NCI-H1417 treated with DMSO at 0.1 percent for 48 hours (cell line): Measurements from ENCODE around the gene PCGF3.
"Not testable (repeated sequence)": the region's sequence is repeated elsewhere in the genome, so short reads cannot be mapped to it uniquely, and the experiment has no call there.

Source experiments
- DNase-seq: peaks from one replicate; lab custom pipeline; 2025; lab: John Stamatoyannopoulos, UW

PCGF3 gene

DNA sequence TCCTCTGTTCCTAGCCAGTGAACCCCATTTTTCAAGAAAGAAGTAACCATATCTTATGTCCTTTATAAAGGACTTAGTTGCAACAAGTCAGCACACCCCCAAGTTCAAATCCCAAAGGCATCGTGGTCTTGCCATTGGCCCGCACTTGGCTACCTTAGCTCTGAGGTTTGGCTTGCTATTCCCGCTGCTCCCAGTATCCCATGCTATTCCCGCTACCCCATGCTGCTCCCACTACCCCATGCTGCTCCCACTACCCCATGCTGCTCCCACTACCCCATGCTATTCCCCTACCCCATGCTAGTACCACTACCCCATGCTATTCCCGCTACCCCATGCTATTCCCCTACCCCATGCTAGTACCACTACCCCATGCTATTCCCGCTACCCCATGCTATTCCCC is 37.4 kb upstream of the PCGF3 start:
- not testable (repeated sequence) for DNase-seq

DNA sequence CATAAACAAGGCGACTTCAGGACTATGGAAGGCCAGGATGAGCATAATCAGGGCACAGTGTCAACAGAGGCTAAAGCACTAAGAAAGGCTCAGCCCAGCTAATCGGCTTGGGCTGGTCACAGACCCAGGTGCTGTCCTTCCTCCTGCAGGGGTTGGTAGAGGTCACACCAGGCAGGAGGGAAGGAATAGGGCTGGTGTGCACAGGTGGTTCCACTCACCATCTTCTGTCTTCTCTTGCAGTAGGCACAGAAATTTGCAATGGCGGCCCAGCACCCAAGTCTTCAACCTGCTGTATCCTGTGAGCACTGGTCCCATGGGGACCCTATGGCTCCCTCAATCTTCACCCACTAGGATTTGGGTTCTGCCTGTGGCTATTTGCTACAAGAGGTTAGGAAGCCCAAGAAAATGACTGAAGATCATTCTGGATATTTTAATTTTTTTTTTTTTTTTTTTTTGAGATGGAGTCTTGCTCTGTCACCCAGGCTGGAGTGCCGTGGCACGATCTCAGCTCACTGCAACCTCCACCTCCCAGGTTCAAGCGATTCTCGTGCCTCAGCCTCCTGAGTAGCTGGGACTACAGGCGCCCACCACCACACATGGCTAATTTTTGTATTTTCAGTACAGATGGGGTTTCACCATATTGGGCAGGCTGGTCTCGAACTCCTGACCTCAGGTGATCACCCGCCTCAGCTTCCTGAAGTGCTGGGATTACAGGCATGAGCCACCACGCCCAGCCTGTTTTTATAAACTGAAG is 35.6 kb upstream of the PCGF3 start:
- DNase-seq: not testable (repeated sequence)

DNA sequence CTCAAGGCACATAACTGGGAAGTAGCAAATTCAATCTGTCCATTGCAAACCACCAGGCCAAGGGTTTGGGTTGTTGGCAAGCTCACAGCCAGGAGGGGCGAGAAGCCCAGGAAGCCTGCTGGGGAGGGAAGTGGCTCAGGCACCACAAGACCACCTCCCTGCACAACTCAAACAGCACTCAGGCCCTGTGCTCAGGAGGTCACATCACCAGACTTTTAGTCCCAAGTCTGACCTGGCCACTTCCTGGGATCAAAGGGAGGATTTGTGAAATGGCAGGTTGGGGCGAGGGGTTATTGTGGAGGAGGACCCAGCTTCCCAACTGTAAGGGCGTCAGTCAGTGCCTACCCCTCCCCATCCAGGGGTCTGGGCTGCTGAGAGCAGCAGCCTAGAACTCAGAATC is 33.9 kb upstream of the PCGF3 start:
- DNase-seq: no peak

DNA sequence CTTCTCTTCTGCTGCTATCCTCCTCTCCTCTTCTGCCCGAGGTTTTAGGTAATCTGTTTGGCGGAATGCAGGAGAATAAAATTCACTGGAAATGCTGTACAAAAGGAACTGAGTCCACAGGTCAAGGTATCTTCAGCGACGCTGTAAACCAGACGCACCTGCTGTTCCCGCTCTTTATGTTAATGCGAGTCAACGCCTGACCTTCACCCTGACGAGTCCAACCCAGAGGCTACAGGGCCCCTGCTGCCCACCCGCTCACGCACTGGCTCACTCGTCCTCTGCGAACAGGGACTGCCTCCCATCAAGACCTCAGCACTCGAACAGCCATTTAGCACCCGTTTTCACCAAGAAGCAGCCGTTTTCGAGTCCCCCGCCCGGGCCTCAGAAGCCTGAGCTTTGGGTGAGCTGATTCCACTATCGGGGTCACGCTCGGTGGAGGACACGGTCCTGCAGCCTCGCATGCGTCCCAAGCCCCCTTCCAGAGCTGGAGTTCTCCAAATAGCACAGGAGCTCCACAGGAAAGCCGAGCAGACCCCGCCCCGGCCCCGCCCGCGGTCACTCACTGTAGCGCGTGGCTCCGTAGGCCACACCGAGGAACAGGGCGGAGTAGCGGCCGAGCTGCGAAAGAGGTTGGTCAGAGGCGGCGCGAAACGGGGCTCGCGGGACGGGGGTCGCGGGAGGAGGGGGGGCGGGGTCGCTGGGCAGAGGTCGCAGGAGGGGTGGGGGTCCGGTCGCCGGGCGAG is 32.1 kb upstream of the PCGF3 start:
- DNase-seq: no peak

DNA sequence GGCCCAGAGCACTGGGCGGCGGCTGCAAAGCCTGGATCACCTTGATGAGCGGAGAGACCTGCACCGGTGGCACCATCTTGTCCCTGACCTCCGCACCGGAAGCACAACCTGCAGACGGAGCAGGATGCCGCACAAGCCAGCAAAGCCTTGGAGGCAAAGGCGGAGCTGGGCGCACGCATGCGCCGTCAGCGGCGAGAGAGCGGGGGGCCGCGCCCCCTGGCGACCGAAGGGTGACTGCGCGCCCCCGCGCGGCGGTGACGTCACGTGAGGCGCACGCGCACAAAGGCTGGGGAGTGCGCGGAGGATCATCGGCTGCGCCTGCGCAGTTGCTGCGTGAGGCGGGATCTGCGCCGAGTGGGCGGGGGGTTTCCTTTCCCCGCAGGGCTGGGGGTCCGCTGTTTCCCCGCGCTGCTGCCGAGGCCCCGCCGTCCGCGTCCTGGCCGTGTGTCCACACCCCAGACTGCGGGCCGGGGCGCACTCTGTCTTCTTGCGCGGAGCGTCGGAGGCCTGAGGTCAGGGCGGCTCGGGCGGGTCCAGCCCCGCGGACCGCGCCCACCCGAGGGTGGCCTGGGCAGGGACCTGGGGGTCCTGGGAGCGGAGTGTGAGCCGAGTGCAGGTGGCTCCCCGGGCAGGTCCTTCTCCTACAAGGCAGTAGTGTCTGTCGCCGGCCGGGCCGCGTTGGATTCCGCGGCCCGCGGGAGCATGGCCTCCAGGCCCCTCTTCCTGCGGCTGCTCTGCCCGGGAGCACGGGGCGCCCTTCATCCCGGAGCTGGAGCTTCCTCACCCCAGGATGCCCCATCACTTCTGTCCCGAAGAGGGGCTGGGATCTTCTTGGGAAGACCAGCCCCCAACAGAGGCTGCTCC is 31.2 kb upstream of the PCGF3 start, which contains the start of the genes ATP5ME and MYL5:
Gene ATP5ME (minus strand): TSS at position 105 of the 864 bp plus-strand sequence. CDS start 29 bp downstream, at position 76.
Gene MYL5 (plus strand): TSS at position 371 of the 864 bp plus-strand sequence. CDS start 3,485 bp downstream, outside the sequence.
- DNase-seq: peak; percentile 59

DNA sequence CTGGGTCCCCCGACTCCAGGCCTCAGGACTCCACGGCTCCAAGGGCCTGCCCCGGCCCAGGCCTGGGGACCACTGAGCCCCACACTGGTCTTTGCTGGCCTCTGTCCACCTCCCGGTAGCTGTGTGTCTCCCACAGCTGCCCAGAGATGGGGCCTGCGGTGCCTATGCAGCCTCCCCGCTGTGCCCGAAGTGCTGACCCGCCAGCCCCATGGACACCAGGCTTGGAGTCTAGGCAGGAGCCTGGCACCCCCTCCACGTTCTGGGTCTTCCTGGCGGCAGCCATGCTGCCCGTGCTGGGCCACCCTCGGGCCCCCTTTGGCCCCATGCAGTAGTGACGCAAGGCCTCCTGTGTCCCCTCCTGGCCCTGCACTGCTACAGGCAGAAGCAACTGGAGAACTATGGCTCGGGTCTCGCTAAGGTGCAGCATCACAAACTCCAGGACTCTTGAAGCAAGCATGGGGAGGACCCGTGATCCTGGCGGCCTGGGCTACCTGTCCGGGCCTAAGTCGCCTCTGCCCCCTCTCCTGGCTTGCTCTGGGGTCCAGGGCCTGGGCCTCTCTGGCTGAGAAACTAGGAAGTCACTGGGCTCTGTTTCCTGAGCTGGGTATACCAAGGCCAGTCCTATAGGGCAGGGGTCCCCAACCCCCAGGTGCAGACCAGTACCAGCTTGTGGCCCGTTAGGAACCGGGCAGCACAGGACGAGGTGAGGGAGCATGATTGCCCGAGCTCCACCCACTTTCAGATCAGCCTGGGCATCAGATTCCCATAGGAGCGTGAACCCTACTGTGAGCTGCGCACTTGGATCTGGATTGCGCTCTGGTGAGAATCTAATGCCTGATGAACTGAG is 30.4 kb upstream of the PCGF3 start:
- DNase-seq: no peak

DNA sequence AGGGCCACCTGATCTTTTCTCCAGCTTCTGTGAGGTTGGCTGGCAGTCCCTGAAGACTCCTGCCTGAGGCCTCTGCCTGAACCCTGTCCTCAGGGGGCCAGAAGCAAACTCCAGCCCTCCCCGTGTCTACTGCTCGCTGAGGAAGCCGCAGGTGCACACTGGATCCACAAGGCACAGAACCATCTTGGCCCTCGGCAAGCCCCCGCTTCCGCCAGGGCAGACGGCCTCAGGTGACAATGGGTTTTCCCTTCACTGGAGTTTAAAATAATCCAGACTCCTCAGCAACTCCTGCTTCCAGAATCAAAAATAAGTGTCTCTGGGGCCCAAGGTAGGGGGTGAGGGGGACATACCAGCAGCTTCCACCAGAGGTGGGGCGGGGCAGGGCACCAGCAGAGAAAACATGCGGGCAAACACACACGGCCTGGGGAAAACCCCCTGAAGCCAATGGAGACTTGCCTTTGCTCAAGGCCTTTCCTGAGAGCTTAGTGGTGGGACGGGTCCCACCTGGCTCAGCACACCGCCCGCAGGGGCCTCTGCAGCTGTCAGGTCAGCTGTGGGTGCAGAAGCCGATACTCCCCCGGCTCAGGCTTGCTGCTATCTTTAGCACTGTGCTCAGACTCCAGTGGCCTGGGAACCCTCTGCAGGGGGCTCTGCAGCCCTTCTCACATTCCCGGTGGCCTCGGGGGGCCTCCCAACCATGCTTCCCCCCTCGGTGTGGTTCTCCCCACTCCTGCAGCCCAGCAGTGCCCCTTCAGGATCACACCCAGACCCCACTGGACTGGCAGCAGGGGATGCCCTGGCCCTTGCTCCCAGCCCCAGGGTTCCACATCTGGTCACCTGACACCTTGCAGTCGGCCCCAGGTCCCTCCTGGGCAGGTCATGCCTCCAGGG is 29.4 kb upstream of the PCGF3 start:
- no peak for DNase-seq

DNA sequence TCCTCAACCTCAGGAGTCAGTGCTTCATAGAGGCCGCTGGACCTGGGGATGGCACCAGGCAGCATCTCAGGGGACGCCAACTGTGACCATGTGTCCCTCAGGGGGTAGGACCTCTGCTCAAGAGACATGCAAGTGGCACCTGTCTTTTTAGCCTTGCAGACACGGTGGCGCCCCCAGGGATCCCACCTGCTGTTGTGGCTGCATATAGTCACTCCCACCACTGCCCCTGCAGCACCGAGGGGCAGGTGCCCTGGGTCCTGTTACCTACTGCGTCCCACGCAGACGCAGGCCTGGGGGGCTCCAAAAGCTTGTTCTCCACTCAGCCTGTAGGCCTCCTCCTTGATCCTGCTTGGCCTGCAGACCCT is 28.8 kb upstream of the PCGF3 start:
- no peak for DNase-seq

DNA sequence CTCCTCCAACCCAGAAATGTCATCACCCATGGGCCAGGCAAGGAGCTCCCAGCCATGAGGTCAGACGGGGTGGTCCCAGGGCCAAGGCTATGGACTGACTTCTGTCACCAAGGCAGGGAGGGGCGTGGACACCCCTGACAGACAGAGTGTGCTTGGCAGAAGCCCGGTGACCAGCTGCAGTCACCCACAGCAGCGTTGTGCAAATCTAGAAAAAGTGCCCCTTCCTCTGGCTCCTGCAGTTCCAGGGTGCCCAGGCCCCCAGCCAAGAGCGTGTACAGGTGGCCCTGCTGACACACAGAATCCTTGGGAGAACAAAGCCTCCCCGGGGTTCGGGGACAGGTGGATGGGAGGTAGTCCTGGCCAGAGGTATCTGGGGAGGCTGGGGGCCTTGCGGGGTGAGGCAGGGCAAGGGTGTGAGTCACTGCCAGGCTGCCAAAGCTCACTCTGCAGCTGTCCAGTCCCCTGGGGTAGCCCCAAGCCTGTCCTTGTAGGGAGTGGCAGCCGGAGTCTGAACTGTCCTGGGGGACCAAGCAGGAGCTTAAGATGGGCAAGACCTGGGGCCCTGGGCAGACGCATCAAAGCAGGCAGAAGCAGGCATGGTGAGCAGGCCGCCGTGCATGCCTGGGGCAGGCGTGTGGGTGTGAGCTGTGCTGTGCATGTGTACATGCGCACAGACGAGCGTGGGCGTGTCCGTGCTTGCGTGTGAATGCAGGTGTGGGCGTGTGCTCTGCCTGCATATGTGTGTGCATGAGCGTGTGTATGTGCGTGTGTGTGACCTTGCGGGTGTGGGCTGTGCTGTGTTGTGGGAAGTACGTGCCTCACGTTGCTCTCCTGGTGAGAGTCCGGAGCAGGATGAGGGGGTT is 28.0 kb upstream of the PCGF3 start:
- no peak for DNase-seq

DNA sequence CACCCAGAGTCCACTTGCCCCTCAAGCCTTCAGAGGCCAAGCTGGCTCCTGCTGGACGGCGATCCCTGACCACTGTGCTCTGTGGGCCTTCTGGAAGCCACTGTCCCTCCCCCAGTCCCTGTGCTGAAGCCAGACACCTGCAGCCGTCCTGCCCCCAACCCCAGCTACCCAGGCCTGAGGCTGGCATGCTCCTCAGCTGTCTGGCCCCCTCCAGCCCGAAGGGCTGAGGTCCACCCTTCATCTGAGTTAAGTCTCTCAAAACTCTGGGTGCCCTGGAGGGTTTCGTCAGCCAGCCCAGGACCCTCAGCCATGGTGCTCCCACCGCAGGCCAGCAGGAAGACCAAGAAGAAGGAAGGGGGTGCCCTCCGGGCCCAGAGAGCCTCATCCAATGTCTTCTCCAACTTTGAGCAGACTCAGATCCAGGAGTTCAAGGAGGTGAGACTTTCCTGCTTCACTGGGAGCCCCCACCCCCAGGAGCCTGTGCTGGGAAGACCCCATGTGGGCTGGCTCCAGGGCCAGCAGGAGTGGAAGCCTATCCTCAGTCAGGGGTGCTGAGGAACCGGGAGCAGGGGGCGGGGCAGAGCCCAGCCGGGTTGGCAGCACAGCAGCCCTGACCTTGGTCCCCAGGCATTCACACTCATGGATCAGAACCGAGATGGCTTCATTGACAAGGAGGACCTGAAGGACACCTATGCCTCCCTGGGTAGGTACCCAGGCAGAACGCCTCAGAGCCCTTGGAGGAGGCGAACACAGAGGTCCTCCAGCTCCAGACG is 27.1 kb upstream of the PCGF3 start:
- DNase-seq: no peak

DNA sequence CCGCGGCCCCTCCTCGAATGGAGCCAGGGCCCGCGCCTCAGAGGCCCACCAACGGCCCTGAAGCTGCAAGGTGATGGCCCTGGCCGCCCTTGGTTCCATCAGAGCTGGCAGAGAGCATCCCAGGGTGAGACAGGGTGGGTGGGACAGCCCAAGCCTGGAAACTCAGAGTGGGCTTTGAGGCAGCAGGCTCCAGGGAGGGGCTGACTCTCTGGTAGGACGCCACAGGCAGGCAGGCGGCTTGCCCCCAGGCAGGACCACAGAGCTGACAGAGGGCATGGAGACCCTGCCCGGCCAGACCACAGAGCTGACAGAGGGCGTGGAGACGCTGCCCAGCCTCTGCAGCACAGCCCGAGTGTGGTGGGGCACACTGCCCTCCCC is 26.5 kb upstream of the PCGF3 start:
- no peak for DNase-seq

DNA sequence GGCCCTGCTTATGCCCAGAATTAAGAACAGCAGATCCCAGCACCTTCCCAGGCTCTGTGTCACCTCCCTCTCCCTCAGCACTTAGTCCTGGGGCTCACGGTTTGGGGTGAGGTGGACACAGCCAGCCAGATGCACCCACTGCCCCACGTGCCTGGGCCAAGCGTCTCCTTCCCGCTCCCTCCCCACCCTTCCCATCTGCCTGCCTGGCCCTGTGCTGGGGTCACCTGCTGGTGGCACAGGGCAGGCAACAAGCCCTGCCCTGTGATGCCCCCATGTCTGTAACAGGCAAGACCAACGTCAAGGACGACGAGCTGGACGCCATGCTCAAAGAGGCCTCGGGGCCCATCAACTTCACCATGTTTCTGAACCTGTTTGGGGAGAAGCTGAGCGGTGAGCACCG is 26.0 kb upstream of the PCGF3 start:
- no peak for DNase-seq

DNA sequence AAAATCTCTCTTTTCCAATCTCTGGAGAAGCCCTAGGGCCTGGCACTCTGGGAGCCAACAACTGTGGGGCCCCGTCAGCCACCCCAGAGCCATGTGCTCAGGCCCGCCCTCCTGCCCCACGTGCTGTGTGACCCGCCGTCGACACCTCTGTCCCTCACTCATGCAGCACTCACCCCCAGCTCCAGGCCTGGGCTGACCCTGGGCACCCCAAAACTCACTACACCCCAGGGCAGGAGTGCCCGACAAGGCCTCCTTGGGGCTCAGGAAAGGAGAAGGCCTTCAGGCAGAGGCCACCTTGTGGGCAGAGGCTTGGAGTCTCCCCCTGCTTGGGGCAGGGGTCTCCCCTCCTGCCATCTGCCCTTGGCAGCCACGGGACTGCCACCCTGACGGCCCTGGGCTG is 25.5 kb upstream of the PCGF3 start:
- DNase-seq: no peak

DNA sequence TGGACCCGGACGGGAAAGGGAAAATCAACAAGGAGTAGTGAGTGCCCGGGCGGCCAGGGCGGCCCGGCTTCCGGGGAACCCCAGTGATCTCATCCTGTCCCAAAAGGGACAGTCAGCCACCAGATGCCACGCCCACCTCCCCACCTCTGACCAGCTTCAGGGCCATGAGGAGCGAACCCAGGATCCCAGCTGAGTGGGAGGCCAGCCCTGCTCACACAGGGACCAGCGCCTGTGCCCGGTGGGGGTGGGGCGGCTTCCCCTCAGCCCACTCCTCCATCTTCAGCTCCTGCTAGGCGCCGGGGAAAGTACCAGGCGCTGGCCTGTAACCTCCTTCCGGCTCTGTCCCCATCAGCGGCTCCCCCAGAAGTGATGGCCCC is 25.1 kb upstream of the PCGF3 start:
- no peak for DNase-seq

DNA sequence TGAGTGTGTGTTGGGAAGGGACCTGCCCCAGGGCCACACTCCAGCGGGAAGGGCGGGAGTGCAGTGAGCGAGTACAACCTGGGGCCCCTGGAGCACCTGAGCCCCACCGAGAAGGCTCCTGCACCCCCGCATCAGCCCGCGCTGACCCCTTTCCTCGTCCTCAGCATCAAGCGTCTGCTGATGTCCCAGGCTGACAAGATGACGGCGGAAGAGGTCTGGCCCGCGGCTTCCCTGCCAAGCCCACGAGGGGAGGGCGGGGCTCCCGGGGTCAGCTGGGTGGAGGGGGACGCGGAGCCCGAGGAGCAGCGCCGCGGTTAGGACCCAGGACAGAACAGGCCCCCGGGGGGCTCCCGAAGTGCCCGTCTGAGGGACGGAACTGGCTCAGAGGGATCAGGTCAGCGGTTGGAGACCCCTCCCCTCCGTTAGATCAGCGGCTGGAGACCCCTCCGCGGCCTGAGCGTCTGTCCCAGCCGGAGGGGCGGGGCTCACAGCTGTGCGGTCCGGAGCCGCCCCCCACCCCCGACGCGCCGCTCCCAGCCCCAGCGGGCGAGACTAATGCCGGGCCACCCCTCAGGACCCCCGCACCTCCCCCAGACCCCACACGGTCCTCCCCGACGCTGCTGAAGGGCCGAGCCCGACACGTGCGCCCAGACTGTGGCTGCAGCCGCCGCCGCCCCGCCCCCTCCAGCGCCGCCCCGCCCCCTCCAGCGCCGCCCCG is 24.5 kb upstream of the PCGF3 start:
- no peak for DNase-seq

DNA sequence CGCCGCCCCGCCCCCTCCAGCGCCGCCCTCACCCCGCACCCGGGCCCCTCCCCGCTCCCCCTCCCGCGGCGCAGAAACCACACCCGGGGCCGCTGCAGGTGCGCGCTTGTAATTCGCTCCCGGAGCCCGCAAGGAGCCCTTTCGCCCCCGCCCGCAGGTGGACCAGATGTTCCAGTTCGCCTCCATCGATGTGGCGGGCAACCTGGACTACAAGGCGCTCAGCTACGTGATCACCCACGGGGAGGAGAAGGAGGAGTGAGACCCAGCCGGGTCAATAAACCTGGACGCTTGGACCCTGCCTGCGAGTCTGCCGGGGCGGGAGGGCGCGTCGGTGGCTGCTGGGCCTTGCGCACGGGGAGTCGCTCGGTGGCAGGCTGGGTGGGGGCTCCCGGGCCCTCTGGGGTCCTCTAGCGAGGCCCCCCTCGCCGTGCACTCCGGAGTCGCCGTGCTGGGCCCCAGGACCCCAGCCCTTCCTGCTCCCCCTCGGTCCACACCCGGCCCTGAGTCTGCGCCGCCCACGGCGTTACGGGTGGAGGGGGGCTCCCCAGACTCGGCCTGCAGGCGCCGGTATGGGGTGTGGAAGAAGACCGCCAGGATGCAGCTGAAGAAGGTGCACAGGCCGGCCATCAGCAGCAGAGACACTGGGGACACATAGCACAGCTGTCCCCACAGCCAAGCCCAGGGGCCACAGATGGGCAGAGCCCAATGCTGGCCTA is 23.7 kb upstream of the PCGF3 start:
- no peak for DNase-seq

DNA sequence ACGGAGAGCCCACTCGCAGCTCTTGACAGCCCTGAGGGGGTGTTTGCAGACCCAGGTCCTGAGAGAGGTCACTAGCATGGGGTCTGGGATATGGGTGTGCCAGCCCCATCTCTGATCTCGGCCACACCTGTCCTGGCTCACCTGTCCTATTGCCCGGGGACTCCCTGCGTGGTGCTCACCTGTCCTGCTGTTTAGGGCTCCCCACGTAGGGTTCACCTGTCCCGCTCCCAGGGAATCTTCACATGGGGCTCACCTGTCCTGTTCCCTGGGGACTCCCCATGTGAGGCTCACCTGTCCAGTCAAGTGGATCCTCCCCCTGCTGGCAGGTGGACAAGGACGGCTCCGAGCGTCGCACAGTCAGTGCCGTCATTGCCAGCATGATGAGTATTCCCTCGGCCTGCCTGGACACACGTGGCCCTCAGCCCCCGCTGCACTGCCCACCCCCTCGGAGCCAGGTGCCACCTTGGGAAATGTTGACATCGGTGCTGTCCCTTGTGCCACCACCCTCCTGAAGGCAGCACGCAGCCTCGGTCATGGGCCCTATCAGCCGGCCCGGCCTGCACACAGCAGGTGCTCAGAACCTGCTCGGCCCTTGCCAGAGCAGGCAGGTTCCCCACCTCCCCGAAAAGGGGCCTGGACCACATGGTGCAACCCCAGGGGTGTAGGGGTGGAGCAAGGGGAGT is 23.0 kb upstream of the PCGF3 start:
- no peak for DNase-seq
